ENCODE measurements around the gene POLR2B.

DNA sequence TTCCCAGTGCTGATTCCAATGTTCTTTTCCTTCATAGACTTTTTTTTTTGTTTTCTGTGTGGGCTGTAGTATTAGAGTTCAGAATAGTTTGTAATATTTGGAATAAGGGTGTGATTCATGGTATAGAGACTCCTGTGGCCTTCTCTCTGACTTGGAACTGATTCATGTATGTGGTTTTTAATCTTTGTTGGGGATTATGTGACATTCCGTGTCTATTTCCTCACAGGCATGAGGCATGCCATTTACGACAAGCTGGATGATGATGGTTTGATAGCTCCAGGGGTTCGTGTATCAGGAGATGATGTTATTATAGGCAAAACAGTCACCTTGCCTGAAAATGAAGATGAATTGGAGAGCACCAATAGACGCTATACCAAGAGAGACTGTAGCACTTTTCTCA, 44.4 kb downstream of the POLR2B start:
- TF ChIP-seq EZH2 (IDR thresholded peaks at IDR 0.05) (no peak), EZH2phosphoT487 (IDR thresholded peaks at IDR 0.05) (no peak)

Data from neural progenitor cell (in vitro differentiated cells).